ENCODE data around the gene HECW1.

DNA sequence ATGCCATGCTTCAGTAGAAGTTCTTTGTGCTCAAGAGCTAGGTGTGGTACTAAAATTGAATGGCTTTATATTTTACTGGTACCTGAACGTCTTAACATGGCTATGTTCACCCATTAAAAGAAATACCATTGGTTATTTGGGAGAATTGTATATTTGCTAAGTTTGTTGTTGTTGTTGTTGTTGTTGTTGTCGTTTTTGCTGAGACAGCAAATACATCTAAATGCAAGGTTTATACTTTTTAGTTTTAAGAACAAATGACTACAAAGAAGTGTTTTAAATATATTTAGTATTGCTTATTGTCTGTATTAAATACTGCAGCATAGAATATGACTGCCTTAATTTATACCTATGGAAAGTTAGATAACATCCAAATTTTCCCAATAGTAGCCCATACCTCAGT is 66.9 kb downstream of the HECW1 start:
- TF ChIP-seq, protein P1, sequence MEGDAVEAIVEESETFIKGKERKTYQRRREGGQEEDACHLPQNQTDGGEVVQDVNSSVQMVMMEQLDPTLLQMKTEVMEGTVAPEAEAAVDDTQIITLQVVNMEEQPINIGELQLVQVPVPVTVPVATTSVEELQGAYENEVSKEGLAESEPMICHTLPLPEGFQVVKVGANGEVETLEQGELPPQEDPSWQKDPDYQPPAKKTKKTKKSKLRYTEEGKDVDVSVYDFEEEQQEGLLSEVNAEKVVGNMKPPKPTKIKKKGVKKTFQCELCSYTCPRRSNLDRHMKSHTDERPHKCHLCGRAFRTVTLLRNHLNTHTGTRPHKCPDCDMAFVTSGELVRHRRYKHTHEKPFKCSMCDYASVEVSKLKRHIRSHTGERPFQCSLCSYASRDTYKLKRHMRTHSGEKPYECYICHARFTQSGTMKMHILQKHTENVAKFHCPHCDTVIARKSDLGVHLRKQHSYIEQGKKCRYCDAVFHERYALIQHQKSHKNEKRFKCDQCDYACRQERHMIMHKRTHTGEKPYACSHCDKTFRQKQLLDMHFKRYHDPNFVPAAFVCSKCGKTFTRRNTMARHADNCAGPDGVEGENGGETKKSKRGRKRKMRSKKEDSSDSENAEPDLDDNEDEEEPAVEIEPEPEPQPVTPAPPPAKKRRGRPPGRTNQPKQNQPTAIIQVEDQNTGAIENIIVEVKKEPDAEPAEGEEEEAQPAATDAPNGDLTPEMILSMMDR (IDR thresholded peaks at IDR 0.05) = no peak
- no peak for TF ChIP-seq POLR2A (IDR thresholded peaks at IDR 0.05)

All from heart left ventricle (tissue), 13 donors.